A549 (cell line): Measurements from ENCODE around the gene EARS2. TPM values are rescaled to one million over a fixed set of nuclear protein-coding genes. Genes with fewer than 3 reads are reported as not detected.
A peak's percentile ranks its signal among the peaks of the same experiment; 100 is the strongest.

Experiments used
- ATAC-seq, 2 experiments: fragments of 200-7000 bp in 1 of 2; fragments of >200 bp in 1 of 2; cut with Nextera tagmentation in 1 of 2; cut with Tn5 transposase in 1 of 2; 3 replicates each; pipeline versions ENCODE4 v1.8.0 to v1.9.1; 2018 to 2020; ENCODE audit warnings: mild to moderate bottlenecking in 1 of 2, moderate library complexity in 1 of 2
- CTCF ChIA-PET: fragments of 300-600 bp; sonication (Branson Sonifier 250); formaldehyde crosslinking; extraction: SDS; loops from one replicate; lab custom pipeline; 2021; ENCODE audit warnings: antibody characterized with exemption, inconsistent platforms; lab: Yijun Ruan, JAX
- POLR2A ChIA-PET: fragments of 350-600 bp; formaldehyde crosslinking; extraction: SDS; loops from one replicate; lab custom pipeline; 2021; ENCODE audit warnings: antibody characterized with exemption, inconsistent platforms; lab: Yijun Ruan, JAX
- DNase-seq, 2 experiments: peaks; one replicate each; pipeline versions ENCODE4 v3.0.0 to v3.0.0-alpha.2; 2011 to 2016; ENCODE audit warnings: low read depth in 1 of 2, low spot score in 1 of 2
- FAIRE-seq: peaks from 2 replicates; lab custom pipeline; 2011; peaks lifted over from hg19 to GRCh38; lab: Jason Lieb, UNC
- H3K27ac ChIP-seq, 2 experiments: fragments of >200 bp; sonication (Bioruptor Twin); formaldehyde crosslinking; 3 replicates each; pipeline ENCODE4 v1.5.1; 2016 to 2017
- H3K4me1 ChIP-seq: fragments of >200 bp; sonication (Bioruptor Twin); formaldehyde crosslinking; 3 replicates; pipeline ENCODE4 v1.6.1; 2016
- H3K4me2 ChIP-seq: fragments of >200 bp; sonication (Bioruptor Twin); formaldehyde crosslinking; 3 replicates; pipeline ENCODE4 v1.6.1; 2016
- H3K4me3 ChIP-seq: fragments of >200 bp; sonication (Bioruptor Twin); formaldehyde crosslinking; 3 replicates; pipeline ENCODE4 v1.5.1; 2016
- H3K9me3 ChIP-seq: fragments of >200 bp; sonication (Bioruptor Twin); formaldehyde crosslinking; 3 replicates; pipeline ENCODE4 v1.6.1; 2016
- BHLHE40 ChIP-seq: IDR thresholded peaks from 2 replicates; pipeline ENCODE4 v1.6.1; 2012; ENCODE audit warnings: low read depth, low read length, inconsistent platforms
- CEBPB ChIP-seq, 2 experiments: fragments of >200 bp in 1 of 2; sonication (Bioruptor Twin) in 1 of 2; formaldehyde crosslinking in 1 of 2; IDR thresholded peaks; 2 replicates each; pipeline ENCODE4 v1.6.1; 2012 to 2016
- CHD2 ChIP-seq: fragments of 150-350 bp; IDR thresholded peaks from 2 replicates; pipeline ENCODE4 v1.6.1; 2014; ENCODE audit warnings: low read length; ENCODE audit not compliant: partially characterized antibody
- CHD4 ChIP-seq: fragments of 200-600 bp; sonication (generic); IDR thresholded peaks from 2 replicates; pipeline ENCODE4 v1.6.1; 2016; ENCODE audit warnings: antibody characterized with exemption, mild to moderate bottlenecking, borderline replicate concordance
- CTCF ChIP-seq: fragments of >200 bp; sonication (Bioruptor Twin); formaldehyde crosslinking; IDR thresholded peaks from 3 replicates; pipeline ENCODE4 v1.5.1; 2016
- EHF ChIP-seq: fragments of 250-450 bp; sonication (Bioruptor Pico); IDR thresholded peaks from 2 replicates; pipeline ENCODE4 v1.5.0; 2020; ENCODE audit warnings: mild to moderate bottlenecking
- EHMT2 ChIP-seq: fragments of 200-600 bp; sonication (generic); IDR thresholded peaks from 2 replicates; pipeline ENCODE4 v1.6.1; 2016; ENCODE audit warnings: antibody characterized with exemption, low read depth, mild to moderate bottlenecking, moderate library complexity
- ESRRA ChIP-seq: fragments of 150-350 bp; IDR thresholded peaks from 2 replicates; pipeline ENCODE4 v1.6.1; 2014; ENCODE audit warnings: mild to moderate bottlenecking, low read length, borderline replicate concordance
- FOSB ChIP-seq: fragments of 250-450 bp; sonication (Bioruptor Pico); IDR thresholded peaks from 2 replicates; pipeline ENCODE4 v1.5.0; 2020; ENCODE audit warnings: mild to moderate bottlenecking, moderate library complexity
- FOXS1 ChIP-seq: fragments of 250-450 bp; sonication (Bioruptor Pico); IDR thresholded peaks from 2 replicates; pipeline ENCODE4 v1.5.0; 2020; ENCODE audit warnings: mild to moderate bottlenecking, moderate library complexity
- HDAC2 ChIP-seq: fragments of 200-600 bp; sonication (generic); IDR thresholded peaks from 2 replicates; pipeline ENCODE4 v1.6.1; 2016
- HES2 ChIP-seq: fragments of >200 bp; sonication (Bioruptor Twin); formaldehyde crosslinking; IDR thresholded peaks from 2 replicates; pipeline ENCODE4 v1.6.1; 2016
- JUN ChIP-seq, 2 experiments: fragments of >200 bp; sonication (Bioruptor Twin); formaldehyde crosslinking; IDR thresholded peaks; 2 replicates in 1 of 2; 3 replicates in 1 of 2; pipeline ENCODE4 v1.6.1; 2016 to 2017
- JUNB ChIP-seq: fragments of >200 bp; sonication (Bioruptor Twin); formaldehyde crosslinking; IDR thresholded peaks from 2 replicates; pipeline ENCODE4 v1.6.1; 2016
- KDM5A ChIP-seq: fragments of 200-600 bp; sonication (generic); IDR thresholded peaks from 2 replicates; pipeline ENCODE4 v1.6.1; 2016; ENCODE audit warnings: antibody characterized with exemption, mild to moderate bottlenecking
- MAFK ChIP-seq: fragments of 450-650 bp; IDR thresholded peaks from 2 replicates; pipeline ENCODE4 v1.6.1; 2014; ENCODE audit not compliant: partially characterized antibody
- NFE2L2 ChIP-seq: fragments of 150-350 bp; conservative IDR thresholded peaks from 2 replicates; pipeline ENCODE4 v1.6.1; 2014; ENCODE audit warnings: low read length
- NR3C1 ChIP-seq: fragments of >200 bp; sonication (Bioruptor Twin); formaldehyde crosslinking; IDR thresholded peaks from 3 replicates; pipeline ENCODE4 v1.6.1; 2017
- PHF8 ChIP-seq: fragments of 200-600 bp; sonication (generic); IDR thresholded peaks from 2 replicates; pipeline ENCODE4 v1.6.1; 2016; ENCODE audit warnings: low read depth, mild to moderate bottlenecking, antibody characterized with exemption, moderate library complexity, borderline replicate concordance
- POLR2A ChIP-seq: IDR thresholded peaks from 2 replicates; pipeline ENCODE4 v1.6.1; 2012; ENCODE audit warnings: mild to moderate bottlenecking, low read length
- RAD21 ChIP-seq, 2 experiments: fragments of >200 bp in 1 of 2; sonication (Bioruptor Twin) in 1 of 2; formaldehyde crosslinking in 1 of 2; IDR thresholded peaks in 1 of 2; conservative IDR thresholded peaks in 1 of 2; 2 replicates in 1 of 2; 3 replicates in 1 of 2; pipeline ENCODE4 v1.6.1; 2012 to 2018; ENCODE audit warnings: inconsistent platforms in 1 of 2
- RARB ChIP-seq: fragments of 250-450 bp; sonication (Bioruptor Pico); IDR thresholded peaks from 2 replicates; pipeline ENCODE4 v1.8.0; 2021; ENCODE audit warnings: mild to moderate bottlenecking, moderate library complexity
- RNF2 ChIP-seq: fragments of 200-600 bp; sonication (generic); IDR thresholded peaks from 2 replicates; pipeline ENCODE4 v1.6.1; 2016; ENCODE audit warnings: low read depth, mild to moderate bottlenecking, antibody characterized with exemption, moderate library complexity, borderline replicate concordance
- SREBF2 ChIP-seq: fragments of 450-650 bp; IDR thresholded peaks from 2 replicates; pipeline ENCODE4 v1.6.1; 2014; ENCODE audit warnings: mild to moderate bottlenecking, moderate library complexity
- TFCP2L1 ChIP-seq: fragments of 250-450 bp; sonication (Bioruptor Pico); IDR thresholded peaks from 2 replicates; pipeline ENCODE4 v1.5.0; 2021; ENCODE audit warnings: mild to moderate bottlenecking
- ZFP36 ChIP-seq: fragments of 450-650 bp; IDR thresholded peaks from 2 replicates; pipeline ENCODE4 v1.6.1; 2014; ENCODE audit warnings: borderline replicate concordance; ENCODE audit not compliant: partially characterized antibody
- WGBS: methylation state at CpG from one replicate; pipeline ENCODE4 v1.1.6; 2017; ENCODE audit errors: missing lambda C conversion rate; 5-methylcytosine and 5-hydroxymethylcytosine counted together
- polyA plus RNA-seq, 4 experiments: library from polyadenylated mRNA; depleted of rRNA in 3 of 4; stranded (reverse); fragments of >200 nt; fragmentation: RNase III in 1 of 4; extraction: RNeasy Plus Mini Kit Qiagen cat#74134 plus additional on column Dnase treatment in 1 of 4; gene quantifications; 2 replicates in 3 of 4; 3 replicates in 1 of 4; pipeline ENCODE4 v1.2.3, GENCODE V29; 2011 to 2017
- TF ChIP-seq, protein P1 (sequence below): fragments of >200 bp; sonication (Bioruptor Twin); formaldehyde crosslinking; IDR thresholded peaks from 3 replicates; pipeline ENCODE4 v1.6.1; 2016

Gene EARS2
- polyA plus RNA-seq, 2 of the 4 experiments (the other 2 are of a cell fraction) = 30.4 to 45.2 TPM

DNA sequence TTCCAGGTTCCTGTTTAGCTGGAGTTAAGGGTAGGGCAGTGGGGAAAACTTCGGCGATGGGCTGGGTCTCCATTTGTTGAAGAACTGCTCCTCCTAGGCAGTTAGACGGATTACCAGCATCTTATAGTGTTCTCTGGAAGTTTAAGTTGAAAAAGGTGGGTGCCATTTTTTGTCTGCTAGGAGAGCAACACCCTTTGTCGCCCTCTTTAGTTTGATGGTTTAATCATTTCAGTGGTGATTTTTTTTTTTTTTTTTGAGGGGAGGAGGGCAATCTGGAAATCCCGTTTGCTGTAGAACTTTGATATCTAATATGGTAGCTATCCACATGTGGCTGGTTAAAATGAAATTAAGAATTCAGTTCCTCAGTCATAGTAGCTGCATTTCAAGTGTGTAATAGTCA is 4.4 kb upstream of the EARS2 start:
- Histone ChIP-seq H3K4me3 (no peak overlapping the region), H3K4me1 (peaks cover 14% of the 10 kb centered on the region), H3K4me2 (no peak overlapping the region), H3K9me3 (no peaks in the 10 kb centered on the region), H3K27ac (no peak overlapping the region)
- ChIA-PET POLR2A (no interaction called here), CTCF (interaction anchor here (1.0 to 1.6 kb wide), 4 partner anchors 8 to 66 kb away, joined by 3 read pairs; no protein-coding TSS in a partner anchor)
- TF ChIP-seq JUNB = no peak
- no peak for TF ChIP-seq CHD4
- no peak for TF ChIP-seq ESRRA
- no peak for TF ChIP-seq RAD21 (conservative IDR thresholded peaks at IDR 0.05 in 1 of 2, IDR thresholded peaks at IDR 0.05 in 1 of 2)
- no peak for TF ChIP-seq FOSB
- no peak for TF ChIP-seq CTCF
- no peak for TF ChIP-seq POLR2A
- no peak for TF ChIP-seq NR3C1
- no peak for TF ChIP-seq KDM5A
- TF ChIP-seq RARB (CRISPR knock-in tag) = no peak
- TF ChIP-seq EHF = no peak
- TF ChIP-seq EHMT2 = no peak
- no peak for TF ChIP-seq HDAC2
- no peak for TF ChIP-seq HES2
- TF ChIP-seq FOXS1 (CRISPR knock-in tag) = no peak
- no peak for TF ChIP-seq ZFP36
- no peak for TF ChIP-seq CEBPB (IDR thresholded peaks at IDR 0.05)
- TF ChIP-seq, protein P1, sequence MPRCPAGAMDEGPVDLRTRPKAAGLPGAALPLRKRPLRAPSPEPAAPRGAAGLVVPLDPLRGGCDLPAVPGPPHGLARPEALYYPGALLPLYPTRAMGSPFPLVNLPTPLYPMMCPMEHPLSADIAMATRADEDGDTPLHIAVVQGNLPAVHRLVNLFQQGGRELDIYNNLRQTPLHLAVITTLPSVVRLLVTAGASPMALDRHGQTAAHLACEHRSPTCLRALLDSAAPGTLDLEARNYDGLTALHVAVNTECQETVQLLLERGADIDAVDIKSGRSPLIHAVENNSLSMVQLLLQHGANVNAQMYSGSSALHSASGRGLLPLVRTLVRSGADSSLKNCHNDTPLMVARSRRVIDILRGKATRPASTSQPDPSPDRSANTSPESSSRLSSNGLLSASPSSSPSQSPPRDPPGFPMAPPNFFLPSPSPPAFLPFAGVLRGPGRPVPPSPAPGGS = no peak
- WGBS = 90% methylated on average over 5 of the region's 5 CpGs
- DNase-seq = no peak
- no peak for ATAC-seq
- FAIRE-seq = no peak

GRCh38 chr16:23557779-23558702 is 891 bp upstream of the EARS2 start:
- CTCF ChIA-PET = interaction anchor here (0.6 to 2.5 kb wide), 21 partner anchors 8 to 578 kb away, joined by 3 to 20 read pairs (median 4); partner anchors contain the start of genes COG7 and GGA2
- TF ChIP-seq RNF2 (no peak), ZFP36 (no peak), ESRRA (no peak), MAFK (no peak), PHF8 (peak; percentile 77; the same call in 1 of the 2 replicates), JUN (IDR thresholded peaks at IDR 0.05) (0 out of 5 replicates have a peak, but pooled peaks of 1 of the 2 experiments have one; percentile 14), JUNB (no peak), NFE2L2 (no peak), KDM5A (peak; percentile 70; the same call in 1 of the 2 replicates), CHD2 (no peak), TFCP2L1 (CRISPR knock-in tag) (no peak), BHLHE40 (no peak), SREBF2 (no peak)
- TF ChIP-seq, all 56 proteins: peak for 3
- peak; percentile 39 to 60; a peak in 5 of 6 replicates for ATAC-seq
- 7% methylated on average over 16 of the region's 60 CpGs for WGBS
- peak overlapping the region; percentile 91 for H3K4me2 ChIP-seq
- no peak for FAIRE-seq
- H3K4me3 ChIP-seq = peak overlapping the region; percentile 88
- no peaks in the 10 kb centered on the region for H3K9me3 ChIP-seq
- H3K27ac ChIP-seq = peak overlapping the region; percentile 86 to 95
- peaks cover 24% of the 10 kb centered on the region for H3K4me1 ChIP-seq
- no peak for DNase-seq
- POLR2A ChIA-PET = interaction anchor here (0.5 to 1.2 kb wide), 9 partner anchors 11 to 408 kb away, joined by 3 to 12 read pairs (median 4); partner anchors contain the start of gene GGA2
